SW 1271 (cell line): ENCODE results near the gene PRMT5.
"Not testable (repeated sequence)": the region's sequence is repeated elsewhere in the genome, so short reads cannot be mapped to it uniquely, and the experiment has no call there.

Experiments
- DNase-seq, 2 experiments: peaks; one replicate each; lab custom pipeline; 2025; lab: John Stamatoyannopoulos, UW

PRMT5 gene

GRCh38 chr14:22932146-22932545 lies 3.0 kb upstream of the PRMT5 start:
- DNase-seq, result no peak

- DNase-seq, result no peak
These were observed 787 bp upstream of the PRMT5 start for GRCh38 chr14:22929961-22930364.

GRCh38 chr14:22928237-22929103 lies 706 bp downstream of the PRMT5 start:
- no peak for DNase-seq

GRCh38 chr14:22926316-22926715 lies 2.9 kb downstream of the PRMT5 start:
- peak; percentile 43 to 75 for DNase-seq

- no peak for DNase-seq
These were observed 3.7 kb downstream of the PRMT5 start for GRCh38 chr14:22925513-22925912.

- no peak for DNase-seq
These were observed 5.4 kb downstream of the PRMT5 start for GRCh38 chr14:22923746-22924145.

- no peak for DNase-seq
These were observed 6.9 kb downstream of the PRMT5 start for GRCh38 chr14:22922294-22922693.

GRCh38 chr14:22920697-22921096 lies 8.5 kb downstream of the PRMT5 start:
- DNase-seq, result no peak

- no peak for DNase-seq
These were observed 9.6 kb downstream of the PRMT5 start for GRCh38 chr14:22919601-22919921.

- DNase-seq, result peak; percentile 99 to 100
These were observed 10.2 kb downstream of the PRMT5 start, which contains the start of gene RBM23 for GRCh38 chr14:22918804-22919600. RBM23 (minus strand) TSS chr14:22919149.

GRCh38 chr14:22915886-22916521 lies 13.2 kb downstream of the PRMT5 start:
- DNase-seq, result no peak

GRCh38 chr14:22914836-22915235 lies 14.3 kb downstream of the PRMT5 start:
- not testable (repeated sequence) for DNase-seq

- no peak for DNase-seq
These were observed 18.3 kb downstream of the PRMT5 start for GRCh38 chr14:22910916-22911315.

- DNase-seq, result no peak
These were observed 20.6 kb downstream of the PRMT5 start for GRCh38 chr14:22908601-22909000.

GRCh38 chr14:22907429-22907828 lies 21.7 kb downstream of the PRMT5 start:
- no peak for DNase-seq

GRCh38 chr14:22906073-22906472 lies 23.1 kb downstream of the PRMT5 start:
- no peak for DNase-seq

- DNase-seq, result no peak
These were observed 23.5 kb downstream of the PRMT5 start for GRCh38 chr14:22905627-22906026.

- DNase-seq, result no peak
These were observed 25.5 kb downstream of the PRMT5 start for GRCh38 chr14:22903742-22904087.

GRCh38 chr14:22901799-22902198 lies 27.4 kb downstream of the PRMT5 start:
- DNase-seq, result no peak

GRCh38 chr14:22900081-22900799 lies 28.9 kb downstream of the PRMT5 start:
- peak; percentile 39 to 79 for DNase-seq

GRCh38 chr14:22898302-22899090 lies 30.7 kb downstream of the PRMT5 start:
- no peak for DNase-seq
